ENCODE measurements around the gene NOL3. TPM values are rescaled to one million over a fixed set of nuclear protein-coding genes. Genes with fewer than 3 reads are reported as not detected.

The NOL3 gene
- total and polyA plus RNA-seq, 2 of the 13 experiments (the other 11 are each of a cell fraction or from before 2014, with no cell fraction given), result 5.7 to 20.5 TPM

GRCh38 chr16:67177743-67178699, 7.7 kb downstream of the NOL3 start (continued):
- TF ChIP-seq PPARG (CRISPR knock-in tag; conservative IDR thresholded peaks at IDR 0.05) (0 out of 2 replicates have a peak, but pooled peaks have one; percentile 40), SAFB2 (CRISPR knock-in tag; IDR thresholded peaks at IDR 0.05; ENCODE audit: borderline replicate concordance, low read depth) (no peak; the same call in 1 of the 2 replicates), RXRA (CRISPR knock-in tag; IDR thresholded peaks at IDR 0.05) (no peak), FOXP4 (CRISPR knock-in tag; IDR thresholded peaks at IDR 0.05) (peak; percentile 44; the same call in 1 of the 2 replicates), REST (IDR thresholded peaks at IDR 0.05; ENCODE audit: borderline replicate concordance in 1 of 2, low read depth in 1 of 2, low read length in 2 of 2) (no peak), AHR (CRISPR knock-in tag; IDR thresholded peaks at IDR 0.05) (peak; percentile 44; the same call in 1 of the 2 replicates), RBFOX2 (IDR thresholded peaks at IDR 0.05; ENCODE audit: low read depth, low read length) (peak; percentile 63; the same call in 1 of the 2 replicates), MLLT10 (CRISPR knock-in tag; IDR thresholded peaks at IDR 0.05) (no peak), ELF4 (CRISPR knock-in tag; IDR thresholded peaks at IDR 0.05; ENCODE audit: borderline replicate concordance) (no peak), TSC22D2 (CRISPR knock-in tag; IDR thresholded peaks at IDR 0.05; ENCODE audit: borderline replicate concordance) (no peak), ZNF780A (CRISPR knock-in tag; IDR thresholded peaks at IDR 0.05) (no peak), ZNF280D (CRISPR knock-in tag; IDR thresholded peaks at IDR 0.05) (peak; percentile 45; the same call in 1 of the 2 replicates), RORA (CRISPR knock-in tag; IDR thresholded peaks at IDR 0.05) (no peak), ZNF841 (CRISPR knock-in tag; IDR thresholded peaks at IDR 0.05; ENCODE audit: borderline replicate concordance) (no peak), ZNF20 (CRISPR knock-in tag; IDR thresholded peaks at IDR 0.05) (no peak), ZEB1 (IDR thresholded peaks at IDR 0.05; ENCODE audit: insufficient replicate concordance, low read depth) (peak; percentile 90), MAFK (conservative IDR thresholded peaks at IDR 0.05 in 1 of 2, IDR thresholded peaks at IDR 0.05 in 1 of 2; ENCODE audit: low read length in 2 of 2) (no peak), ZNF570 (CRISPR knock-in tag; IDR thresholded peaks at IDR 0.05; ENCODE audit: borderline replicate concordance) (0 out of 2 replicates have a peak, but pooled peaks have one; percentile 28), ZBTB7A (CRISPR knock-in tag; IDR thresholded peaks at IDR 0.05) (peak; percentile 21; the same call in 1 of the 2 replicates)
